Fibroblast of skin of right biceps (primary cell): ENCODE measurements around the gene SPAG8.

Experiments used
- DNase-seq: peaks from one replicate; pipeline ENCODE4 v3.0.0-alpha.2; 2013

SPAG8 gene

DNA sequence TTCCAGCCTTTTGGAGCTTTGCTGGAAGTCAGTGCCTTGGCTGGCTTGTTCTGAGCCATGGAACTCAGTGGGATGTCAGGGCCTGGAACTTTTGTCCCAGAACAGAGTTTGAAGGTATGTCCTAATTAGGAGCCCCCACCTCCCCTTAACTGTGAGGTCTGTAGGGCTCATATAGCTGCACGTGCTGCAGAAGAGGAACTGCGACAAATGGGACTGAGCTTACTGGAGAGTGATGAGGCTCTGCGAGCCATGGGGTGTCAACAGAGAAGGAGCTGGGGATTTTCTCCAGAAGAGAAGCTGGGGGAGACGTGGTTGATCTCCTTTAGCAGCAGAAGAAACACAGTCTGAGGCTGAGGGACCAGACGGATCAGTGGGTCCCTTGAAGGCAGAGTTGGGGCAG, 27.9 kb upstream of the SPAG8 start:
- no peak for DNase-seq

DNA sequence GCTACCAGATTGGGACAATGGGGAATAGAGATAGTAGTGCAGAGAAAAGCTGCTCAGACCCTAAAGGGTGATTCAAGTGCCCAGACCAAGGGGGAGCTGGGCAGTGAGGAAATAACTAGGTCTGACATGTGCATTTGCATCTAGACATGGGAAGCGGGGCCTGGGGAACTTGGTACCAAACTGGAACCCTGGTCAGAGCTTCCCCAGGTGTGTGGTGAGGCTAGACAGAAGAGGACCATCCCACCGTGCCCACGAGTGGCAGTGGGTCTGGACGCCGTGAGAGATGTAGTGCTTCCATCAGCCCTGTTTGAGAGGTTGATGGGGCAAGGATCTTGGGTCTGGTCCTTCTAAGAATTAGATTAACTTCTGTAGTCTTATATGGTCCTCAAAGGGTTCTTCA, 24.5 kb upstream of the SPAG8 start:
- no peak for DNase-seq

DNA sequence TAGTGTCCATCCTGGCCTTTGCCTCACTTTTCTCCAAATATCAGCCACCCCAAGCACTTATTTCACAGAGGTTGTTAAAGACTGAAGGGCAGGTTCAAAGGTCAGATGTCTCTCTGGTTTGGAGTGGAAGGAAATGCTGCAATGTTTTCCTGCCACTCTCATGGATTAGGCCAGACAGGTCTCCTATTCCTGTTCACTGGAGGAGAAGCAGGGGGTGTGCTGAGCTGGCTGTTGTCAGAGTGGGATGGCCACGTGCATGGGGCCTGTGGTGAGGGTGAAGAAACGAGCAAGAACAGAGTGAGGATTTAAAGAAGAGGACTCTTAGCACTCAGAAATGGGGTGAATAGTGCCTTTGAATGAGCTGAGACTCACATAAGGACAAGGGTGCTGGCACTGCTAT, 23.7 kb upstream of the SPAG8 start:
- DNase-seq: no peak

DNA sequence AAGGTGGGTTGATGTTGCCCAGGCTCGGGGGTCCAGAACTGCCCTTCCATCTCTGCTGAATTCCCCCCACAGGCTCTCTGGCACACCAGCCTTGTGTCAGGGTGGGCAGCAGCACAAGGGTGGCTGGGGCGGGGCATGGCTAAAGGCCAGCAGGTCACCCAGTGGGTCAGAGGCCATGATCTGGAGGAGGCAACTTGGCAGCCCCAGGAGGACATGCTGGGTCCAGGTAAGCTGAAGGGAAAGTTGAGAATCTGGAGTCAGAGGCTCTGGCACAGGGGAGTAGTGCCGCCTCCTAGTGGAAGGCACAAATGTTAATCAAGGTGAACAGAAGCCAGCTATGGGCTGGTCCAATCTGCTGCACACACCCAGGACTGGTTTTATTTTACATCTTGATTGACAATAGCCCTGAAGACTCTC, 23.2 kb upstream of the SPAG8 start:
- no peak for DNase-seq

DNA sequence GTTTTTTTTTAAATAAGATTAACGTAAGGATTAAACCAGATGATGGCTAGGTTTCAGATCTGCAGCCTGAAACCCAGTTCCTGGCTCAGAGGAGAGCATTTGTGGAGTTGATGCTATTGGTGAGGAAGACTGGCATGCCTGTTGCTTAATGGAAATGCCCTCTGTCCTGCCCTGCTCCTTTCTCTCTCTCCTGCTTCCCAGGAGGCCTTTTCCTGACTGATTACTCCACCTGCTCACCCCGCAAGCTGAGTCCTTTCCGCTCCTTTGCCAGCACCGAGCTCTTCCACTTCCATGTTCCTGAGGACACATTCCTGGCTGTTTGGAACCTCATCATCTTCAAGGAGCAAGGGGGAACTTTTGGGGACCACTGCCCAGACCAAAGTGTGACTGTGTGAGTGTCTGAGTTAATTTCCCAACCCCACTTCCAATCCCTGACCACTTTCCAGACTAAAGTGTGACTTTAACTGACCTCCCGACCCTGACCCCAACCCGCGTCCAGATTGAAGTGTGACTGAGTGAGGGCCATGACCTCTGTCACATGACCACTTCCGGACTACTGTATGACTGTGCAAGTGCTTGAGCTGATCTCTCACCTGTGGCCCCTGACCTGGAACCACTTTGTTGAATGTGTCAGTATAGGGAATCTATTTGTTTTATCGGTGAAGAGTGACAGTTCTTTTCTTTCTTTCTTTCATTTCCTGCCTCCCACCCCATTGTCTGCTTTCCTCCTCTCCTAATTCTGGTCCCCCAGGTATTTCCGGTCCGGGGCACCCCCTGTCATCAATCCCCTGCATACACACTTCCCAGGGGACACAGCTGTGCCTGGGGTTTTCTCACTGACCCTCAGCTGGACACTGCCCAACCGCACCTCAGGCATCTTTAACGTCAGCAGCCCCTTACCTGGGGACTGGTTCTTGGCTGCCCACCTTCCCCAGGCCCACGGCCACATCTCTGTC, 22.5 kb upstream of the SPAG8 start:
- DNase-seq: no peak

DNA sequence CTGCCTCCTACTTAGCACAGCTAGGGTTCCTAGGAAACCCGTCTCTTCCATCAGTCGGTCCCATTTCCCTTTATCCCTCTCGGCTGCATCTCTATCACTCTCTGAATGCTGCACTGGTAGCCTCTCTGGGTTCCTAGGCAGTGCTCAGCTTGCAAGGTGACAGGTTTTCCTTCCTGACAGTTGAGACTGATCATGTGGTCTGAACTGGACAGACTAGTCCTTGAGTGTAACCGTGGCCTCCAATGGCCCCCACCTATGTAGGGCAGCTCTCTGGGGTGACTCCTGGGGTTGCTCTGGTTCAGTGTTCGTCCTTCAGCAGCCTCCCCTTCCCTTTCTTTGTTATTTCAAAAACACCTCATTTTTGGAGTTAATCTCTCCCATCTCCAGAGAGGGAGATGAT, 20.8 kb upstream of the SPAG8 start:
- DNase-seq: no peak

DNA sequence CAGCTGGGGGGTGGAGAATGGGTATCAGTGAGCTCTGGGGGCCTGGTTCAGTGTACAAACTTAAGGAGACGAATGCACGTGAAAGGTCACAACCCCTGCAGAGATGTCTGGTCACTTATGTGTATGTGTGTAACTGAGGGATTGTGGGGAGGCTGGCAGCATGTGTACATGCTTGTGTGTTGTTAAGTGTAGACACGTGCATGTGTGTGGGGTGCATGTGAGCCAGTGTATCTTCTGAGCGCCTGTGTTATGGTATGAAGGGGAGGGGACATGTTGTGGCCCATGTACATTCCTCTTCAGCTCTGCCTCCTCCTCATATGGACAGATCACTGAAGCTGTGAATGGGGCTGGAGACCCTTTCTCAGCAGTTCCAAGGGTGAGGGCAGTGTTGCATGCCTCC, 19.0 kb upstream of the SPAG8 start:
- DNase-seq: no peak

DNA sequence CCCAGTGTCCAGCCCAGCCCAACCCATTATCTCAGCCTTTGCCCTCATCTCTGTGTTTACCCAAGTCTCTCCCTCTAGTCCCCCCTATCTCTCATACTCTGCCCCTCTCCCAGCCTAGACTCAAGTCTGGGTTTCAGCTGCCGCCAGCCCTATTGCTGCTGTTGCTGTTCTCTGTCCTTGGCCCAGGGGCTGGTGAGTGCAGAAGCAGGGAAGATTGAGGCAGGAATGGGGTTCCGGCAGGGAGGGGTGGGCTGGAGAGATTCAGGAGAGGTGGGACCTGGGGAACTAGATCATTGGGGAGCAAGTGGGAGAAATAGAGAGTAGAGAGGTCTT, 17.7 kb upstream of the SPAG8 start:
- no peak for DNase-seq

DNA sequence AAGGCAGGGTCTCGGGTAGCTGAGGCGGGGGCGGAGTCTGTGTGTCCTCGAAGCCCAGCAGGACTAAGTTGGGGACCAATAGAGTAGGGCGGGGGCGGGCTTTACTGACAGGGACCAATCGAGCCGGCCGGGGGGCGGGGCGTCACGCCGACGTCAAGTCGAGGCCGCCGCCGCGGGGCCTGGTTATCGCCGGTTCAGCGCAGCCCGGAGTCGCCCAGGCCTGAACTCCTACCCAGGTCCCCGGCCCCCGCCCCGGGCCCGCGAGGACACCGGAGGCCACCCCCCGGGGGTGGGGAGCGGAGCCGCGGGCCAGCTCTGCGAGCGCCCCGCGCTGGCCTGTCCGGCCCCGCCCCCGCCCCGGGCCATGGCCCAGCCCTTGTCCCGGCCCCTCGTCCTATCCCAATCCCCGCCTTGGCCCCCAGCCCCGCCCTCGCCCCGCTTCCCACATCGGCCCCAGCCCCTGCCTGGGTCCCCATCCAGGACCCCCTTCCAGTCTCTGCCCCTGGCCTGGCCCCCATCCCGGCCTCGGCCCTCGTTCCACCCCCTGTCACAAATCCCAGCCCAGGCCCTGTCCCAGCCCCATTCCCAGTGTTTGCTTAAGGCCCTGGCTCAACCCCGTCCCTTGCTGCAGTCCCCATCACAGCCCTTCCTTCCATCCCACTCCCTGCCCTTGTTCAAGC, 17.2 kb upstream of the SPAG8 start, which contains the start of gene TMEM8B:
TSS of gene TMEM8B (plus strand) at position 145 of the 680 bp plus-strand sequence. CDS start at position 365, 220 bp downstream.
- DNase-seq: peak; percentile 92

DNA sequence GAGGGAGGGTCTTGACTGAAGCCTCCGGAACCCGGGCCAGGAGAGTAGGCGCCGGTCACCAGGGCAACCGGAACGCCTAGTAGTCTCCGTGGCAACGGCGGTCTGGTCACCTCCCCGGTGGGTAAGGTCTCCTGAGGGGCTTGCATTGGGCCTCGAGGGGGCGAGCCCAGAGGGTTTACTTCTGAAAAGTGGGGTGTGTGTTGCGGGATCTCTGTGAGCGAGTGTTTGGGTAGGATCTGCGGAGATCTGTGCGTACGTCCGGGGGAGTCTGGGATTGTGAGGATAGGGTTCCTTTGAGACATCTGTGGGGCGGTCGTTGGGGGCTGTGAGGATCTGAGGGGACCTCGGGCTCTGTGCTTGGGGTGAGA, 16.6 kb upstream of the SPAG8 start, which contains the start of gene FAM221B:
TSS of gene FAM221B (minus strand) at position 17 of the 368 bp plus-strand sequence. CDS start 2,571 bp downstream, outside the sequence.
- no peak for DNase-seq

DNA sequence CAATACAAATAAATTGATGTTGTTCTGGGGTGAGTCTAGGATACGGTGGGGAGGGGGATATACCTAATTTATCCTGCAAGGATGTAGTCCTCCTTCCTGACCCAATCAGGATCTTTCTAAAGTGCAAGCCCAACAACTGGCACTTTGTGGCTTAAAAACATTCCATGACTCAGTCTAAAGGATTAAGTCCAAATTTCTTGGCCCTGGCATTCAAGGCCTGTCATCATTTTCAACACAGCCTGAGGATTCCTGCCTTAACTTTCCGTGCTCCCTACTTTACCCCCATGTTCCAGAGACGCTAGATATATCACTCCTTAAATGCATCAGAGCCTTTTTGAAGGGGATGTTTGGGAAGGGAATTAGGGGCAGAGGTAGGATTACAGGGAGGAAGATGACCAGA, 15.4 kb upstream of the SPAG8 start:
- DNase-seq: peak; percentile 69

DNA sequence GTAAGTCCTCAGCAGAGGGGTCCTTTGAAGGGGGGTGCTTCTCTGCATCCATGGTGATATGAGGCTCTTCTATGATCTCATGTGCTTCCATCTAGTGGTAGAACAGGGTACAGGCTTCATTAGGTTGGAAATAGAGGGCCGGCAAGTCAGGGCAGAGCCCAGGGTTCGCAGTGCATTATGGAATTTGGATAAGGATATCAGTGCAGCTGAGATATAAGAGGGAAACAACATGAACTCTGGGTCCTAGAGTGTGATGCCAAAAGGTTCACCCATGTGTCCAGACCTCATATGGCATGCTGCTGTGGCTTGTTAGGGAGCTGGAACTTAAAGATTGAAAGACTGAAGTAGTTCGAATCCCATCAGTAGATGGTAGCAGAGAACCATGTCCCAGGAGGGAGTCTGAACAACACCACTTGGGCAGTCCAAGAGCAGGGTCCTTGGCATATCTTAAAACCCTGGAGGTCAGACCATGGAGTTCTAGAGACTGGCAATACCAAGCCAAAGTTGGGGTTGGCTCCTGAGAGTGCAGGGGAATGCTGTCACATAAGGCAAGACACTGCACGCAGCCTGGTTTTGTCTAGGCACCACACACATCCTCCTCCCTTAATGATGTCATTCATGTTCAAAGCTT, 14.1 kb upstream of the SPAG8 start:
- peak; percentile 62 for DNase-seq

DNA sequence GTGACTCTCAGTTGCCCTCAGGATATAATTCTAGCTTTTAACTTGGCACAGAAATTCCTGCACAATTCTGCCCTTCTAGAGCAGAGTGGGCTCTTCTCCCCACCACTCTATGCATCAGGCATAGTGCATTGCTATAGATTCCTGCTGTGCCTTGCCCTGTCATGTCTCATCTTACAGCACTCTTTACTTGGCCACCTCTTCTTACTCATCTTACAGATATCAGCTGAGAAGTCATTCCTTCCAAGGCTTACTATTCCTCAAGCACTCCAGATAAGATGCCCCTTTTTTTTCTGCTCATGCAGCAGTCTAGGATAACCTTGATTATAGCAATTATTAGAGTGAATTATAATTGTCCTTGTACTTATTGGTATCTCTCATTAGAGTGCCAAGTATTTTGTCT, 10.9 kb upstream of the SPAG8 start:
- DNase-seq: no peak

DNA sequence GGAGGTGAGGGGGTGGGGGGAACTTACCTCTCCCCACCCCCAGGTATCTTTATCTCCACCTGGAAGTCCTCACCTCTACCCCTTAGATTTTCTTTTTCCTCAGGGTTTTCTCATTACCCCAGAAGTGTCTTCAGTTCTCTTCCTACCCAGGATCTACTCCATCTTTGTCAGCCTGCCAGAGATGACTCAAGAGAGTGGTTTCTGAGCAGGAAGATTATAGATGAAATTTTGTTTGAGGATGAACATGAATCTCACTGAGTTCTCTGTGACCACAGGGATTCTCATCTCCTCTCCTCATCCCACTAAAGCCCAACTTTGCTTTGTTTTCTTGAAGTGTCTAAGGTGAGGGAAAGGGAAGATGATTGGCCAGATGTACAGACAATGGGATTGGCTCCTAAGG, 8.0 kb upstream of the SPAG8 start:
- DNase-seq: peak; percentile 84

DNA sequence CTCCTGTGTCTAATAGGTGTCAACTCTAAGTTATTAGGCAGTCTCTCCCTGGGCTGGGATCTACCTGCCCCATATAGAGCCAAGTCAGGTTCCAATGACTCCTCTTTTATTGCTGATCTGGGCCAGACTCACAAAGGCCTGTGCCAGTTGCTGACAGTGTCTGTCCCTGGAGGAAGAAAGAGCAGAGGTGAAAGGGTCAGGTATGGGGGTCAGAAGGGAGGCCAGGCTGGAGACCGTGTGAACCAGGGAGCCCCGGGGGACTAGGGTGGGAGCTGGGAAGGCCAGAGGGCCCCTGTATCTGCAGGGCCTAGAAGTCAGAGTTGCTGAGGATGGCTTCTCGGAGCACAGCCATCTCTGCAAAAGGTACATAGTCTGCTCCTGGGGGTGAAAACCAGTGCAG, 6.3 kb upstream of the SPAG8 start:
- DNase-seq: no peak

DNA sequence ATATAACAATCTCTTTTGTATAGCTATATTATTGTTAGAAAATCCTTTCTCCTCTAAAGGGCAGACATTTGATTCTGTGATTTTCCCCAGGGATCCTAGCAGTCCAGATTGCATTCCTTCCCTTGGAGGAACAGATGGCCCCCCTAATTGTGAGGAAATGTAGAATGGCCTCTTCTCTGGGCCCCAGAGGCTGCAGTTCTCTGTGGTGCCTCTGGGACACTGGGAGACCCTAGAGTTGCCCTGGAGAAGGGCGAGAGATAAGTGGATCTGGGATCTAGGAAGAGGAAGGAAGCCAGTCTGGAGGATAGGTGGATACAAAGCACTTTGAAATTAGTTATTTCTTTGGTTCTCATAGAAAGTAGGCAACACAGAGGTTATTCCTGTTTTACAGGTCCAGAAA, 4.6 kb upstream of the SPAG8 start:
- DNase-seq: no peak

DNA sequence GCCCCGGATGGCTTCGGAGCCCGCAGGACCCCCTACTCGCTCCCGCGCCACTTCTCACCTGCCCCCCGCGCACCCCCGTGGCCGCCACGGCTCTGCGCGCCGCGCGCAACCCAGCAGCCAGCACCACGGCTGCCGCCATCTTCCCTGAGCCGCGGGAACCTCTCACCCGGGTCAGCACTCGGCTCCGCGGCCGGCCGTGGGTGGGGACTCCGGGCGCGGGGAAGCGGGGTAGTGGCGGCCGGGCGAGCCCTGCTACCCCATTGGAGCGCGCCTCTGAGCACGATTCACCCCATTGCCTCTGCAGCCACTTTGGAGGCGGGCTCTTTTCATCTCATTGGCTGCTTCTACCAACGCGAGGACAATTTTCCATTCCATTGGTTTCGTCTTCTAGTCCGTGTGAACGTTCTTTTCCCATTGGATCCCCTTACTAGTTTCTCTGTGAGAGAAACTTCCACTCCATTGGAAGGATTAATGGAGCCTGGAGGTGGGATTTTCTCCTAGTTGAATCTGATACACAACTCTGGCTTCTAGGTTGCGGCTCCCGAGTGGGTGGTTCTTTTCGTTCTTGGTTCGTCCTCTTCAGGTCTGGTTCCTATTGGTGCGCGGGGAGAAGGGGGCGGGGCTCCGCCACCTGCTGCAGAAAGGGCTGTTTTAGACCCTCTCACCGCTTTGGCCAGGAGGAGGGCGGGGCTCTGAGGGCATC, 2.9 kb upstream of the SPAG8 start, which contains the start of gene HINT2:
TSS of gene HINT2 (minus strand) at position 202 of the 703 bp plus-strand sequence. CDS start at position 139, 63 bp downstream.
- DNase-seq: peak; percentile 99

DNA sequence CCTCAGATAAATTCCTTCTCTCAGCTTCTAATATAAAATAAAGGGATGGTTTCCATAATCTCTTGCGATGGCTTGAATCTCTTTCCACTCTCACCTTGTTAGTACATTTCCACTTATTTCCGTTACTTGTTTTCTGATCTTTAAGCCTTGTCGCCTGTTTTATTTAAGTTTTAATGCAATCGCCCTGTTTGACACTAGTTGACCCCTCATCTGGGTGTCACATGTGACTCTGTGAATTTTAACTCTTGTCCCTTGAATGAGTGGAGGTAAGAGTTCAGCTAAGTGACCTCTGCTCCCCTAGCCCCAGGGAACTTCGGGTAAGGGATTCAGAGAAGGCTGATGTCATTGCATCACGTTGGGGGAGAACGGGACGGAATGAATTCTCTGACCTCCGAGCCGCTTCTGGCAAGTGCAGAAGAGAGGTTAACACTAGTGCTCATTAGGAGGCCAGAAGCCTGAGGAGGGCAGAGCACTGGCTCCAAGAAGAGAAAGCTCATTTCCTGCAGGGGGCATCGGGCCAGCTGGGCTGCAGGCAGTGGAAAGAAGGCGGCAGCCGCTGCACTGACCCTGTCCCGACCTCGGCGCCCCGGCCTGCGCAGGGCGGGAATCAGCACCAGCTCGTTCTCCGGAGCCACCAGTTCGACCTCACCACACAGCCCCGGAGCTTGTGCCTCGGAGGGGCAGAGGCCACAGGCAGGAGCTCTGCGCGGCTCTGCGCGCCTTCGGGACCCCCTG, 2.2 kb upstream of the SPAG8 start:
- DNase-seq: peak; percentile 49

DNA sequence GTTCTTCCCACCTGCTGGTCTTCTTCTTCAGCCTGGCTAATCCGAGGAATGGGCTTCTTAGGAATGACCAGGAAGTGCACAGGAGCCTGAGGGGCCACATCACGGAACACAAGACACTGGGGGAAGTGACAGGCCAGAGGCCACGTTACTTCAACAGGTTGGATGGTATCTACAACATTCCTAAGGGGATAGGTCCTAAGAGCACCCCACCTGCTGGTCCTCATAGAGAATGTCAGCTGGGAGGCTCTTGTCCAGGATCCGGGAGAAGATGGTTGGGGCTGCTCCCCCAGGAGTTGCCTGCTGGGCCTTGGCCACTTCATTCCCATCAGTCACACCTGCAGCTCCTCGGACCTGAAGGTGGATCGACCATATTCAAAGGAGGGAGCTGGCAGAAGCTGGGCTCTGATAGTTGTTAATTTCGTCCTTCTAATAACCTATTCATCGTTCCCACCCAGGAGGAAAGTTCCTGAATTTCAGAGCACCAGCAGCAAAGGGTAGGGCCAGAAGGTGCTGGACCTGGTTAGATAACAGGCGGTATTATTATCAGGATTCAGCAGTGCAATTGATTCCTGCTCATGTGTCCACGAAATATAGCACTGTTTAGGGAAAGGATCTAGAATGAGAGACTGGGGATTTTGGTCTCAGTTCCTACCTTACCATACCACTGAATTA, 1.5 kb upstream of the SPAG8 start:
- peak; percentile 36 for DNase-seq

DNA sequence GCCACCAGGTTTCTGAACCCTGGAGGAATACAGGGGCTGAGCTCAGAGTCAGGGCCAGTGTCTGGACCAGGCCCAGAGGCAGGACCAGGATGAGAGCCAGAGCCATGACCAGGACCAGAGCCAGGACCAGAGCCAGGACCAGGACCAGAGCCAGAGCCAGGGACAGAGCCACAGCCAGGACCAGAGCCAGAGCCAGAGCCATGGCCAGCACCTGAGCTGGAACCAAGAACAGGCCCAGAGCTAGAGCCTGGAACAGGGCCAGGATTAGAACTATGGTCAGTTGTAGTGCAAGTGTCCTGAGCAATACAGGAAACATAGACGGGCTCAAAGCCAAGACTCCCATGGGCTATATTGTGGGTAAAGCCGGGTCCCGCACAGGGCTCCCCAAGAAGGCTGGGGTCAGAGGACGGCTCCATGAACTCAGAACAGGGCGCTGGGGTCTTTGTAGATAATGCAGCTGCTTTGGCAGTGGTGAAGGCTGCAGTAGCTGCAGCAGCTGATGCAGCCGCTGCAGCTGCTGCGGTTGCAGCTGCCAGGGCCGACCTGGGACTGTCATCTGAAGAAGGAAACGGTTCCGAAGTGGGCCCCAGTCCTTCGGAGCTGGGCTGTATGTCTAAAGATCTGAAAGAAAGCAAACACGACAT, 559 bp downstream of the SPAG8 start:
- DNase-seq: no peak

DNA sequence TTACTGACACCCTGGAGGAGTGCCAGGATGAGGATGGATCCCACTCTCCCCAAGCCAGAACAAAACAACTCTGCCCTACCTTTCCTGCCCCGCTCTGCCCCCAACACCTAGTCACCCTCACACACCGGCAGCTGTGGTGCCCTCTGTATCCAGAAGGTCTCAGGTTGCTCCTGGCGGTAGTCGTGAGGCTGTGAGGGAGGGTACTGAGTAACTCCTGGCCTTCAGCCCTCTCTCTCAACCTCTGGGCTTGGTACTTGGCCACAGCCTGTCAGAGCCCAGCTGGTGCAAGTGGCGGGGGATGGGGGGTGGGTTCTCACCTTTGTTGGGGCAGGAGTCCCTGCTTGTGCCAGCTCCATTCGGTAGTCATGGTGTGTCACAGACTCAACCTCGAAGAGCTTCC, 1.9 kb downstream of the SPAG8 start:
- DNase-seq: no peak
